CD14-positive monocyte (primary cell): ENCODE results near the gene CAP2. TPM values are rescaled to one million over a fixed set of nuclear protein-coding genes. Genes with fewer than 3 reads are reported as not detected.

Experiments used
- DNase-seq, 3 donors: peaks; one replicate each; pipeline ENCODE4 v3.0.0-alpha.2; 2011 to 2022
- H2AFZ ChIP-seq: 2 replicates; pipeline ENCODE4 v1.6.0; 2012; ENCODE audit warnings: mild to moderate bottlenecking, low read depth, low read length, inconsistent platforms; ENCODE audit not compliant: insufficient read depth, poor library complexity, severe bottlenecking
- H3K27ac ChIP-seq, 2 donors: 1 replicate in 1 of 2; 2 replicates in 1 of 2; pipeline ENCODE4 v1.5.1; 2012 to 2013; ENCODE audit warnings: low read length in 2 of 2, control low read depth in 1 of 2, inconsistent platforms in 1 of 2, low read depth in 1 of 2, mild to moderate bottlenecking in 1 of 2
- H3K27me3 ChIP-seq, 2 donors: one replicate each; pipeline versions ENCODE4 v1.6.0 to v1.6.1; 2011 to 2013; ENCODE audit warnings: low read length in 2 of 2; ENCODE audit not compliant: control insufficient read depth in 2 of 2, insufficient read depth in 2 of 2
- H3K36me3 ChIP-seq, 2 donors: replicated peaks in 1 of 2; 1 replicate in 1 of 2; 2 replicates in 1 of 2; pipeline versions ENCODE4 v1.5.1 to v1.6.1; 2012 to 2013; ENCODE audit warnings: low read length in 2 of 2, control low read depth in 1 of 2, inconsistent platforms in 1 of 2, mild to moderate bottlenecking in 1 of 2; ENCODE audit not compliant: insufficient read depth in 2 of 2, control insufficient read depth in 1 of 2
- H3K4me1 ChIP-seq, 2 donors: 1 replicate in 1 of 2; 2 replicates in 1 of 2; pipeline versions ENCODE4 v1.5.1 to v1.6.1; 2012 to 2013; ENCODE audit warnings: low read length in 2 of 2, control low read depth in 1 of 2, inconsistent platforms in 1 of 2, mild to moderate bottlenecking in 1 of 2, moderate library complexity in 1 of 2; ENCODE audit not compliant: insufficient read depth in 2 of 2, control insufficient read depth in 1 of 2
- H3K4me2 ChIP-seq: replicated peaks from 2 replicates; pipeline ENCODE3; 2012; ENCODE audit warnings: low read length, moderate library complexity, mild to moderate bottlenecking; ENCODE audit not compliant: poor library complexity, severe bottlenecking; ENCODE audit errors: extremely low read depth
- H3K4me3 ChIP-seq, 3 experiments: fragments of 200-600 bp in 1 of 3; sonication (generic) in 1 of 3; replicated peaks in 1 of 3; 1 replicate in 2 of 3; 2 replicates in 1 of 3; pipeline ENCODE4 v1.5.1; 2011 to 2013; ENCODE audit warnings: low read length in 3 of 3, mild to moderate bottlenecking in 3 of 3, control low read depth in 2 of 3, low read depth in 2 of 3, inconsistent platforms in 1 of 3, moderate library complexity in 1 of 3
- H3K79me2 ChIP-seq: 2 replicates; pipeline ENCODE4 v1.6.0; 2012; ENCODE audit warnings: mild to moderate bottlenecking, control low read depth, inconsistent platforms, low read length, moderate library complexity; ENCODE audit not compliant: insufficient read depth
- H3K9ac ChIP-seq: 2 replicates; pipeline ENCODE4 v1.6.0; 2017; ENCODE audit warnings: low read length, mild to moderate bottlenecking; ENCODE audit not compliant: insufficient read depth, poor library complexity, severe bottlenecking
- H3K9me3 ChIP-seq, 2 donors: replicated peaks in 1 of 2; 1 replicate in 1 of 2; 2 replicates in 1 of 2; pipeline versions ENCODE4 v1.5.1 to v1.6.1; 2012 to 2013; ENCODE audit warnings: low read length in 2 of 2, control low read depth in 1 of 2; ENCODE audit not compliant: control insufficient read depth in 1 of 2, insufficient read depth in 1 of 2
- H4K20me1 ChIP-seq: 2 replicates; pipeline ENCODE4 v1.6.0; 2012; ENCODE audit warnings: mild to moderate bottlenecking, low read length, control low read depth, moderate library complexity; ENCODE audit not compliant: insufficient read depth
- H3K27ac Mint-ChIP-seq, 7 donors: one replicate each; pipeline ENCODE4 v1.8.0; 2020; ENCODE audit warnings: mild to moderate bottlenecking in 7 of 7, mixed read lengths in 7 of 7, moderate library complexity in 6 of 7, inconsistent platforms in 2 of 7
- H3K27me3 Mint-ChIP-seq, 3 donors: one replicate each; pipeline ENCODE4 v1.8.0; 2021 to 2022; ENCODE audit warnings: low read depth in 3 of 3, mild to moderate bottlenecking in 3 of 3, mixed read lengths in 3 of 3, moderate library complexity in 3 of 3, inconsistent platforms in 1 of 3
- H3K36me3 Mint-ChIP-seq, 2 donors: one replicate each; pipeline ENCODE4 v1.8.0; 2020; ENCODE audit warnings: mixed read lengths in 2 of 2, inconsistent platforms in 1 of 2, mild to moderate bottlenecking in 1 of 2
- H3K4me1 Mint-ChIP-seq: one replicate; pipeline ENCODE4 v1.8.0; 2020; ENCODE audit warnings: mild to moderate bottlenecking, mixed read lengths
- H3K4me3 Mint-ChIP-seq, 2 donors: one replicate each; pipeline ENCODE4 v1.8.0; 2020; ENCODE audit warnings: mild to moderate bottlenecking in 2 of 2, mixed read lengths in 2 of 2, moderate library complexity in 1 of 2
- H3K9me3 Mint-ChIP-seq, 7 donors: one replicate each; pipeline ENCODE4 v1.8.0; 2020 to 2022; ENCODE audit warnings: mixed read lengths in 7 of 7, mild to moderate bottlenecking in 6 of 7, moderate library complexity in 6 of 7, inconsistent platforms in 2 of 7
- CTCF ChIP-seq: fragments of 200-600 bp; IDR thresholded peaks from one replicate; pipeline ENCODE4 v1.8.0; 2022; ENCODE audit warnings: antibody characterized with exemption, mild to moderate bottlenecking
- WGBS: methylation state at CpG from one replicate; pipeline ENCODE4 v1.1.5; 2013; ENCODE audit warnings: missing lambda C conversion rate; ENCODE audit not compliant: insufficient coverage; 5-methylcytosine and 5-hydroxymethylcytosine counted together
- intact Hi-C, 2 donors: fragments of 100-400 bp; cut with micrococcal nuclease; formaldehyde crosslinking; loops; one replicate each; pipeline versions ENCODE4 v1.15.0 to v1.15.1; 2023
- polyA plus RNA-seq, 3 donors: library from polyadenylated mRNA; depleted of rRNA in 1 of 3; unstranded in 2 of 3; stranded (reverse) in 1 of 3; fragments of 300-500 nt in 2 of 3; fragments of >200 nt in 1 of 3; fragmentation: Illumina TruSeq in 2 of 3; gene quantifications; 1 replicate in 2 of 3; 2 replicates in 1 of 3; pipeline ENCODE4 v1.2.3, GENCODE V29; 2012 to 2021

The CAP2 gene
- polyA plus RNA-seq, 3 donors: not detected

- no peak overlapping the region for H3K4me3 ChIP-seq
- no peak overlapping the region for H2AFZ ChIP-seq
- peaks cover 35 to 38% of the 10 kb centered on the region in 2 donors for H3K27me3 ChIP-seq
- Mint-ChIP-seq H3K4me3 (no peak overlapping the region), H3K9me3 (peaks cover 2 to 21% (median 7%) of the 10 kb centered on the region in 7 donors), H3K4me1 (peaks cover 7% of the 10 kb centered on the region), H3K27me3 (peaks cover 37 to 43% (median 43%) of the 10 kb centered on the region in 3 donors), H3K27ac (no peak overlapping the region), H3K36me3 (peaks cover 2 to 4% of the 10 kb centered on the region in 2 donors)
- H3K9ac ChIP-seq: no peak overlapping the region
- no peak for TF ChIP-seq CTCF
- intact Hi-C loops: no loop called here
- 100% methylated on average over 1 of the region's 3 CpGs for WGBS
- no peaks in the 10 kb centered on the region for H3K4me1 ChIP-seq
- no peaks in the 10 kb centered on the region for H3K79me2 ChIP-seq
- H3K9me3 ChIP-seq: peaks cover 0 to 4% of the 10 kb centered on the region in 2 donors
- DNase-seq: no peak
- H3K27ac ChIP-seq: no peak overlapping the region
- H4K20me1 ChIP-seq: no peaks in the 10 kb centered on the region
- H3K4me2 ChIP-seq: no peak overlapping the region
- no peaks in the 10 kb centered on the region for H3K36me3 ChIP-seq
These were observed 3.1 kb upstream of the CAP2 start for GRCh38 chr6:17390276-17390675.

DNA sequence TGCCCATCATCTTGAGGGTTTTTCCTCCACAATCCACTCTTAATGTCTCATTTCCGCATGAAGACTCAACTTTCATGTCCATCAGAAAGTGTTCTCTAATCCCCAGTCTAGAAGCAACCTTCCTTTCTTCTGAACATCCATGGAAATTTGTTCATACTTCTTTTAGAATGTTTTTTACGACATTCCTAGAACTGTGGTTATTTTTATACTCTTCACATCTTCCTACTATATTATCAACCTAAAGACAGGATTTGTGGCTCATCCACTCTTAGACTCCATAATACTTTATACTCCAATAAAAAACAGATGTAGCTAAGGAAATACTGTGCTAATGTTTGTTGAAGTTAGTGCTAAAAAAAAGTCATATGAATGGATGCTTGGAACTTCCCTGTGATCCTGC lies 1.4 kb upstream of the CAP2 start:
- Histone ChIP-seq H3K27me3 (peaks cover 47 to 50% of the 10 kb centered on the region in 2 donors), H3K4me2 (no peak overlapping the region), H3K4me1 (no peaks in the 10 kb centered on the region), H3K9ac (no peak overlapping the region), H2AFZ (no peak overlapping the region), H4K20me1 (no peaks in the 10 kb centered on the region), H3K9me3 (peaks cover 0 to 4% of the 10 kb centered on the region in 2 donors), H3K36me3 (no peaks in the 10 kb centered on the region), H3K79me2 (no peaks in the 10 kb centered on the region), H3K27ac (no peak overlapping the region), H3K4me3 (no peak overlapping the region)
- Mint-ChIP-seq H3K27ac (no peak overlapping the region), H3K36me3 (peaks cover 2 to 4% of the 10 kb centered on the region in 2 donors), H3K27me3 (peaks cover 42 to 53% (median 48%) of the 10 kb centered on the region in 3 donors), H3K4me1 (peaks cover 7% of the 10 kb centered on the region), H3K9me3 (peaks cover 0 to 27% (median 8%) of the 10 kb centered on the region in 7 donors), H3K4me3 (peak overlapping the region in 1 of 2 donors; percentile 43)
- 100% methylated on average over 1 of the region's 2 CpGs for WGBS
- no peak for TF ChIP-seq CTCF
- no peak for DNase-seq
- intact Hi-C loops: no loop called here
